ENCODE results near the gene PLEK.

DNA sequence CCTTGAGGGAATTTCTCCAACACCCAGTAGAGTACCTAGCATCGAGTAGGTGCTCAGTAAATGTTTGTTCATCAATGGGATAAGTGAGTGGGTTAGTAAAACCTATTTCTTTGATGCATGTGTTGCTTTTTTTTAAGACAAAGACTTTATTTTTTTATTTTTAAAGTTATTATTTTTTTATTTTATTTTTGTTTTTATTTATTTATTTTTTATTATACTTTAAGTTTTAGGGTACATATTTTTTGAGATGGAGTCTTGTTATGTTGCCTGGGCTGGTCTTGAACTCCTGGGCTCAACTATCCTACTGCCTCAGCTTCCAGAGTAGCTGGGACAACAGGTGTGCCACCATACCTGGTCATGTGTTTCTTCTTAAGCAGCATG, 20.8 kb downstream of the PLEK start:
- TF ChIP-seq, protein P1, sequence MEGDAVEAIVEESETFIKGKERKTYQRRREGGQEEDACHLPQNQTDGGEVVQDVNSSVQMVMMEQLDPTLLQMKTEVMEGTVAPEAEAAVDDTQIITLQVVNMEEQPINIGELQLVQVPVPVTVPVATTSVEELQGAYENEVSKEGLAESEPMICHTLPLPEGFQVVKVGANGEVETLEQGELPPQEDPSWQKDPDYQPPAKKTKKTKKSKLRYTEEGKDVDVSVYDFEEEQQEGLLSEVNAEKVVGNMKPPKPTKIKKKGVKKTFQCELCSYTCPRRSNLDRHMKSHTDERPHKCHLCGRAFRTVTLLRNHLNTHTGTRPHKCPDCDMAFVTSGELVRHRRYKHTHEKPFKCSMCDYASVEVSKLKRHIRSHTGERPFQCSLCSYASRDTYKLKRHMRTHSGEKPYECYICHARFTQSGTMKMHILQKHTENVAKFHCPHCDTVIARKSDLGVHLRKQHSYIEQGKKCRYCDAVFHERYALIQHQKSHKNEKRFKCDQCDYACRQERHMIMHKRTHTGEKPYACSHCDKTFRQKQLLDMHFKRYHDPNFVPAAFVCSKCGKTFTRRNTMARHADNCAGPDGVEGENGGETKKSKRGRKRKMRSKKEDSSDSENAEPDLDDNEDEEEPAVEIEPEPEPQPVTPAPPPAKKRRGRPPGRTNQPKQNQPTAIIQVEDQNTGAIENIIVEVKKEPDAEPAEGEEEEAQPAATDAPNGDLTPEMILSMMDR (IDR thresholded peaks at IDR 0.05), result no peak
- no peak for TF ChIP-seq POLR2A (IDR thresholded peaks at IDR 0.05)

Measured in heart left ventricle (tissue), 13 donors.